ENCODE measurements around the gene SACM1L.

- TF ChIP-seq CTCF (IDR thresholded peaks at IDR 0.05) (no peak), TEAD1 (CRISPR knock-in tag; IDR thresholded peaks at IDR 0.05) (no peak), E2F4 (CRISPR knock-in tag; IDR thresholded peaks at IDR 0.05; ENCODE audit: borderline replicate concordance, low read depth) (no peak), GTF2I (CRISPR knock-in tag; conservative IDR thresholded peaks at IDR 0.05) (no peak), ZNF396 (CRISPR knock-in tag; IDR thresholded peaks at IDR 0.05; ENCODE audit: borderline replicate concordance) (no peak), PRDM15 (CRISPR knock-in tag; IDR thresholded peaks at IDR 0.05) (no peak), ATF1 (CRISPR knock-in tag; IDR thresholded peaks at IDR 0.05) (no peak)
Observed at GRCh38 chr3:45700570-45701073, 11.4 kb downstream of the SACM1L start.
